ENCODE data around the gene NR1D1.
A peak's percentile ranks its signal among the peaks of the same experiment; 100 is the strongest.

The NR1D1 gene

GRCh38 chr17:40086150-40087044, 14.0 kb downstream of the NR1D1 start:
- DNase-seq (ENCODE audit: extremely low read depth, low read depth): no peak
- peak; percentile 75 for TF ChIP-seq CTCF (IDR thresholded peaks at IDR 0.05; ENCODE audit: low read depth, low read length, missing control alignments)
- H3K4me3 ChIP-seq (replicated peaks; ENCODE audit: low read depth, low read length): no peak overlapping the region

- no peak overlapping the region for H3K4me3 ChIP-seq (replicated peaks; ENCODE audit: low read depth, low read length)
- no peak for TF ChIP-seq CTCF (IDR thresholded peaks at IDR 0.05; ENCODE audit: low read depth, low read length, missing control alignments)
- no peak for DNase-seq (ENCODE audit: extremely low read depth, low read depth)
Measured at GRCh38 chr17:40084477-40084876, 15.9 kb downstream of the NR1D1 start.

- H3K4me3 ChIP-seq (replicated peaks; ENCODE audit: low read depth, low read length): no peak overlapping the region
- DNase-seq (ENCODE audit: extremely low read depth, low read depth): no peak
- TF ChIP-seq CTCF (IDR thresholded peaks at IDR 0.05; ENCODE audit: low read depth, low read length, missing control alignments): no peak
Measured at GRCh38 chr17:40079545-40079944, 20.8 kb downstream of the NR1D1 start.

- H3K4me3 ChIP-seq (replicated peaks; ENCODE audit: low read depth, low read length): no peak overlapping the region
- DNase-seq (ENCODE audit: extremely low read depth, low read depth): no peak
- TF ChIP-seq CTCF (IDR thresholded peaks at IDR 0.05; ENCODE audit: low read depth, low read length, missing control alignments): no peak
Measured at GRCh38 chr17:40076591-40076990, 23.8 kb downstream of the NR1D1 start.

GRCh38 chr17:40075942-40076498, 24.4 kb downstream of the NR1D1 start:
- no peak for DNase-seq (ENCODE audit: extremely low read depth, low read depth)
- no peak overlapping the region for H3K4me3 ChIP-seq (replicated peaks; ENCODE audit: low read depth, low read length)
- TF ChIP-seq CTCF (IDR thresholded peaks at IDR 0.05; ENCODE audit: low read depth, low read length, missing control alignments): no peak

GRCh38 chr17:40075201-40075941, 25.0 kb downstream of the NR1D1 start:
- no peak overlapping the region for H3K4me3 ChIP-seq (replicated peaks; ENCODE audit: low read depth, low read length)

More at GRCh38 chr17:40075201-40075941, 25.0 kb downstream of the NR1D1 start:
- peak; percentile 88 for TF ChIP-seq CTCF (IDR thresholded peaks at IDR 0.05; ENCODE audit: low read depth, low read length, missing control alignments)
- DNase-seq (ENCODE audit: extremely low read depth, low read depth): no peak

Measured in HFF-Myc (cell line).